H1 (cell line): ENCODE results near the gene DUSP7. TPM values are rescaled to one million over a fixed set of nuclear protein-coding genes. Genes with fewer than 3 reads are reported as not detected.

ENCODE experiments used
- CTCF ChIA-PET: fragments of 300-600 bp; sonication (Branson Sonifier 250); formaldehyde crosslinking; loops from one replicate; lab custom pipeline; 2021; ENCODE audit not compliant: partially characterized antibody; lab: Charles Lee
- POLR2A ChIA-PET: fragments of 300-600 bp; sonication (Branson Sonifier 250); formaldehyde crosslinking; loops from one replicate; lab custom pipeline; 2021; ENCODE audit warnings: inconsistent platforms; ENCODE audit not compliant: partially characterized antibody; lab: Charles Lee
- DNase-seq, 2 experiments: peaks; one replicate each; pipeline versions ENCODE4 v3.0.0 to v3.0.0-alpha.2; 2010 to 2022; ENCODE audit warnings: low spot score in 2 of 2, low read depth in 1 of 2, mixed read lengths in 1 of 2
- FAIRE-seq: peaks from 2 replicates; lab custom pipeline; 2011; peaks lifted over from hg19 to GRCh38; lab: Jason Lieb, UNC
- H2AFZ ChIP-seq: 2 replicates; pipeline ENCODE4 v1.8.1; 2012; ENCODE audit warnings: low read length, inconsistent platforms
- H2AK5ac ChIP-seq: 2 replicates; pipeline ENCODE4 v1.6.1; 2013; ENCODE audit warnings: low read depth, low read length
- H2BK120ac ChIP-seq: replicated peaks from 2 replicates; pipeline ENCODE3; 2013; ENCODE audit warnings: low read depth, low read length, inconsistent platforms
- H2BK12ac ChIP-seq: 2 replicates; pipeline ENCODE4 v1.6.1; 2013; ENCODE audit warnings: low read depth, low read length
- H2BK15ac ChIP-seq: 2 replicates; pipeline ENCODE4 v1.6.1; 2013; ENCODE audit warnings: low read length
- H2BK20ac ChIP-seq: 2 replicates; pipeline ENCODE4 v1.6.1; 2013; ENCODE audit warnings: low read length
- H2BK5ac ChIP-seq: 2 replicates; pipeline ENCODE4 v1.6.1; 2013; ENCODE audit warnings: low read depth, low read length
- H3K14ac ChIP-seq: 2 replicates; pipeline ENCODE4 v1.6.1; 2013; ENCODE audit warnings: inconsistent platforms; ENCODE audit not compliant: insufficient read length
- H3K18ac ChIP-seq: 2 replicates; pipeline ENCODE4 v1.6.1; 2013; ENCODE audit warnings: low read length; ENCODE audit errors: extremely low read depth
- H3K23ac ChIP-seq: 2 replicates; pipeline ENCODE4 v1.6.1; 2013; ENCODE audit warnings: inconsistent platforms; ENCODE audit not compliant: insufficient read length
- H3K23me2 ChIP-seq: 2 replicates; pipeline ENCODE4 v1.6.1; 2013; ENCODE audit warnings: low read depth, low read length
- H3K27ac ChIP-seq: 2 replicates; pipeline ENCODE4 v1.6.1; 2011; ENCODE audit warnings: low read depth, low read length, inconsistent platforms
- H3K27me3 ChIP-seq, 4 experiments: replicated peaks in 1 of 4; 1 replicate in 1 of 4; 2 replicates in 3 of 4; pipeline versions ENCODE4 v1.6.1 to v1.8.1; 2011 to 2013; ENCODE audit warnings: low read length in 3 of 4, mild to moderate bottlenecking in 3 of 4, inconsistent platforms in 2 of 4, mixed read lengths in 2 of 4, moderate library complexity in 1 of 4; ENCODE audit not compliant: control insufficient read depth in 3 of 4, insufficient read depth in 3 of 4; ENCODE audit errors: extremely low read depth in 1 of 4
- H3K36me3 ChIP-seq, 4 experiments: 2 replicates each; pipeline versions ENCODE4 v1.6.1 to v1.8.1; 2011 to 2013; ENCODE audit warnings: mild to moderate bottlenecking in 4 of 4, low read length in 3 of 4, moderate library complexity in 2 of 4, control low read depth in 1 of 4, inconsistent platforms in 1 of 4; ENCODE audit not compliant: insufficient read depth in 4 of 4, control insufficient read depth in 2 of 4
- H3K4ac ChIP-seq: replicated peaks from 2 replicates; pipeline ENCODE3; 2013; ENCODE audit warnings: low read length, low read depth, mixed read lengths, inconsistent platforms; ENCODE audit not compliant: insufficient read length
- H3K4me1 ChIP-seq, 4 experiments: replicated peaks in 1 of 4; 1 replicate in 1 of 4; 2 replicates in 3 of 4; pipeline versions ENCODE4 v1.6.1 to v1.8.1; 2011 to 2013; ENCODE audit warnings: low read length in 3 of 4, inconsistent platforms in 2 of 4, mixed read lengths in 1 of 4; ENCODE audit not compliant: insufficient read depth in 4 of 4, control insufficient read depth in 3 of 4
- H3K4me2 ChIP-seq, 2 experiments: 2 replicates each; pipeline versions ENCODE4 v1.6.1 to v1.8.1; 2011 to 2013; ENCODE audit warnings: low read depth in 2 of 2, low read length in 2 of 2, control low read depth in 1 of 2, inconsistent platforms in 1 of 2, mild to moderate bottlenecking in 1 of 2; ENCODE audit not compliant: insufficient read depth in 1 of 2
- H3K4me3 ChIP-seq, 4 experiments: fragments of 200-600, 300-600 bp in 1 of 4; sonication (generic), shearing (Covaris generic), sonication (Bioruptor Twin) in 1 of 4; 2 replicates each; pipeline versions ENCODE4 v1.5.1 to v1.8.1; 2011 to 2016; ENCODE audit warnings: low read length in 4 of 4, low read depth in 3 of 4, control low read depth in 2 of 4, inconsistent platforms in 2 of 4, mild to moderate bottlenecking in 2 of 4, mixed read lengths in 1 of 4, moderate library complexity in 1 of 4; ENCODE audit not compliant: insufficient read depth in 2 of 4; ENCODE audit errors: extremely low read depth in 1 of 4
- H3K56ac ChIP-seq: replicated peaks from 2 replicates; pipeline ENCODE3; 2013; ENCODE audit warnings: low read depth, mild to moderate bottlenecking, mixed read lengths, low read length, inconsistent platforms; ENCODE audit not compliant: insufficient read length
- H3K79me1 ChIP-seq: 2 replicates; pipeline ENCODE4 v1.6.1; 2013; ENCODE audit warnings: low read depth, low read length, control low read depth
- H3K79me2 ChIP-seq, 2 experiments: 2 replicates each; pipeline versions ENCODE4 v1.6.1 to v1.8.1; 2012 to 2013; ENCODE audit warnings: low read length in 2 of 2, mild to moderate bottlenecking in 2 of 2, inconsistent platforms in 1 of 2; ENCODE audit not compliant: insufficient read depth in 2 of 2, control insufficient read depth in 1 of 2
- H3K9ac ChIP-seq, 4 experiments: replicated peaks in 1 of 4; 1 replicate in 1 of 4; 2 replicates in 3 of 4; pipeline versions ENCODE4 v1.6.1 to v1.8.1; 2011 to 2013; ENCODE audit warnings: low read depth in 3 of 4, low read length in 3 of 4, control low read depth in 2 of 4, mild to moderate bottlenecking in 2 of 4, moderate library complexity in 2 of 4, inconsistent platforms in 1 of 4; ENCODE audit errors: extremely low read depth in 1 of 4
- H3K9me3 ChIP-seq, 2 experiments: 2 replicates each; pipeline versions ENCODE4 v1.6.1 to v1.8.1; 2012 to 2013; ENCODE audit warnings: mild to moderate bottlenecking in 2 of 2, moderate library complexity in 2 of 2, control low read depth in 1 of 2, inconsistent platforms in 1 of 2, low read depth in 1 of 2, low read length in 1 of 2, mixed read lengths in 1 of 2; ENCODE audit not compliant: insufficient read depth in 2 of 2
- H4K20me1 ChIP-seq, 2 experiments: replicated peaks in 1 of 2; 2 replicates each; pipeline versions ENCODE3 to v1.8.1; 2011 to 2013; ENCODE audit warnings: inconsistent platforms in 2 of 2, low read length in 2 of 2, mild to moderate bottlenecking in 1 of 2; ENCODE audit not compliant: insufficient read depth in 2 of 2, control insufficient read depth in 1 of 2
- H4K5ac ChIP-seq: 2 replicates; pipeline ENCODE4 v1.6.1; 2013; ENCODE audit warnings: low read length, low read depth, mixed read lengths, inconsistent platforms; ENCODE audit not compliant: insufficient read length
- H4K8ac ChIP-seq: 2 replicates; pipeline ENCODE4 v1.8.0; 2013; ENCODE audit warnings: mild to moderate bottlenecking, moderate library complexity, low read length, inconsistent platforms; ENCODE audit not compliant: insufficient read depth; ENCODE audit errors: extremely low read depth
- H4K91ac ChIP-seq: replicated peaks from 2 replicates; pipeline ENCODE3; 2013; ENCODE audit warnings: low read length, mixed read lengths, inconsistent platforms; ENCODE audit not compliant: insufficient read length
- FOSL1 ChIP-seq: IDR thresholded peaks from 2 replicates; pipeline ENCODE4 v1.6.1; 2011; ENCODE audit warnings: mild to moderate bottlenecking, low read depth, low read length, moderate library complexity; ENCODE audit not compliant: insufficient read depth
- JUND ChIP-seq: IDR thresholded peaks from 2 replicates; pipeline ENCODE4 v1.6.1; 2011; ENCODE audit warnings: mild to moderate bottlenecking, improper control_type of control experiment, low read length
- RNF2 ChIP-seq: fragments of 200-900, 300-1000 bp; sonication (generic); IDR thresholded peaks from 2 replicates; pipeline ENCODE4 v1.7.1; 2016; ENCODE audit warnings: borderline replicate concordance, low read depth, mild to moderate bottlenecking, antibody characterized with exemption, low read length; ENCODE audit not compliant: poor library complexity, severe bottlenecking; ENCODE audit errors: missing control alignments
- SUZ12 ChIP-seq: fragments of 200-600 bp; sonication (generic); IDR thresholded peaks from 2 replicates; pipeline ENCODE4 v1.6.1; 2012; ENCODE audit warnings: mild to moderate bottlenecking, inconsistent platforms, low read length, moderate library complexity, mixed read lengths
- TAF1 ChIP-seq: IDR thresholded peaks from 2 replicates; pipeline ENCODE4 v1.6.1; 2011; ENCODE audit warnings: mild to moderate bottlenecking, low read depth, low read length
- TEAD4 ChIP-seq: IDR thresholded peaks from 2 replicates; pipeline ENCODE4 v1.6.1; 2012; ENCODE audit warnings: low read depth, low read length, inconsistent platforms, mixed read lengths
- ZNF274 ChIP-seq: IDR thresholded peaks from 2 replicates; pipeline ENCODE4 v1.7.0; 2012; ENCODE audit warnings: low read length, borderline replicate concordance; ENCODE audit errors: extremely low read depth
- WGBS, 2 experiments: shearing (Covaris generic) in 1 of 2; methylation state at CpG; one replicate each; pipeline versions ENCODE4 v1.1.6 to v1.1.7; 2013 to 2015; ENCODE audit warnings: low lambda C conversion rate in 2 of 2, mixed read lengths in 2 of 2, inconsistent platforms in 1 of 2, low coverage in 1 of 2, missing lambda C conversion rate in 1 of 2; ENCODE audit not compliant: insufficient replicate concordance in 2 of 2, insufficient coverage in 1 of 2, insufficient read length in 1 of 2; ENCODE audit errors: extremely low coverage in 1 of 2, missing lambda C conversion rate in 1 of 2; 5-methylcytosine and 5-hydroxymethylcytosine counted together
- long read RNA-seq, 2 experiments: library from RNA in 1 of 2; library from capped mRNA in 1 of 2; stranded (forward); transcript quantifications; one replicate each; pipeline ENCODE4 v2.0.0, GENCODE V29; 2021; ENCODE audit warnings: inconsistent platforms in 1 of 2
- polyA minus RNA-seq, 3 experiments: library from RNA; depleted of rRNA, polyadenylated mRNA; stranded (reverse); fragments of >200 nt; gene quantifications; 1 replicate in 2 of 3; 2 replicates in 1 of 3; pipeline ENCODE4 v1.2.3, GENCODE V29; 2011
- polyA plus RNA-seq, 7 experiments: library from polyadenylated mRNA; depleted of rRNA in 3 of 7; stranded (reverse) in 5 of 7; unstranded in 2 of 7; fragments of >200 nt in 5 of 7; fragments of 200-250 nt in 2 of 7; gene quantifications; 1 replicate in 5 of 7; 2 replicates in 1 of 7; 4 replicates in 1 of 7; pipeline versions ENCODE4 v1.2.1 to v1.2.3, GENCODE V29; 2011 to 2013; ENCODE audit warnings: missing spikeins in 2 of 7, mixed read lengths in 2 of 7
- total RNA-seq: library from RNA; stranded (reverse); fragmentation: NEBNext Ultra II Directional; extraction: Animal tissue kit (Norgen Biotek cat#: 25700); gene quantifications from 2 replicates; pipeline ENCODE4 v1.2.1, GENCODE V29; 2021

The DUSP7 gene, protein sequence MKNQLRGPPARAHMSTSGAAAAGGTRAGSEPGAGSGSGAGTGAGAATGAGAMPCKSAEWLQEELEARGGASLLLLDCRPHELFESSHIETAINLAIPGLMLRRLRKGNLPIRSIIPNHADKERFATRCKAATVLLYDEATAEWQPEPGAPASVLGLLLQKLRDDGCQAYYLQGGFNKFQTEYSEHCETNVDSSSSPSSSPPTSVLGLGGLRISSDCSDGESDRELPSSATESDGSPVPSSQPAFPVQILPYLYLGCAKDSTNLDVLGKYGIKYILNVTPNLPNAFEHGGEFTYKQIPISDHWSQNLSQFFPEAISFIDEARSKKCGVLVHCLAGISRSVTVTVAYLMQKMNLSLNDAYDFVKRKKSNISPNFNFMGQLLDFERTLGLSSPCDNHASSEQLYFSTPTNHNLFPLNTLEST
- 19.4 and 20.5 TPM in 2 replicates for total RNA-seq
- 24.9 and 32.1 TPM in 2 replicates for polyA plus RNA-seq (2011; rRNA removed)
- polyA plus RNA-seq (2011; cell fraction: cytosol; rRNA removed) = 17.8 TPM
- polyA plus RNA-seq (2011; cell fraction: nucleus; rRNA removed) = 17.4 TPM
- polyA plus RNA-seq (2012, experiment 1 of 2) = 9.6 to 11.4 TPM (median 11.0 TPM) in 4 replicates
- 11.4 TPM for polyA plus RNA-seq (2012, experiment 2 of 2)
- 10.2 TPM for polyA plus RNA-seq (2013, experiment 1 of 2)
- polyA plus RNA-seq (2013, experiment 2 of 2) = 11.0 TPM
- polyA minus RNA-seq (2011; rRNA and poly(A)+ RNA removed) = 19.6 and 30.2 TPM in 2 replicates
- 18.8 TPM for polyA minus RNA-seq (2011; cell fraction: cytosol; rRNA and poly(A)+ RNA removed)
- polyA minus RNA-seq (2011; cell fraction: nucleus; rRNA and poly(A)+ RNA removed) = 18.1 TPM
- long read RNA-seq, experiment 1, partial matches to known transcripts = 0 of 8 reads
- long read RNA-seq, experiment 1, other reads (novel, unspliced or antisense) = 6 of 8 reads
- long read RNA-seq, experiment 2 = 0 reads

DNA sequence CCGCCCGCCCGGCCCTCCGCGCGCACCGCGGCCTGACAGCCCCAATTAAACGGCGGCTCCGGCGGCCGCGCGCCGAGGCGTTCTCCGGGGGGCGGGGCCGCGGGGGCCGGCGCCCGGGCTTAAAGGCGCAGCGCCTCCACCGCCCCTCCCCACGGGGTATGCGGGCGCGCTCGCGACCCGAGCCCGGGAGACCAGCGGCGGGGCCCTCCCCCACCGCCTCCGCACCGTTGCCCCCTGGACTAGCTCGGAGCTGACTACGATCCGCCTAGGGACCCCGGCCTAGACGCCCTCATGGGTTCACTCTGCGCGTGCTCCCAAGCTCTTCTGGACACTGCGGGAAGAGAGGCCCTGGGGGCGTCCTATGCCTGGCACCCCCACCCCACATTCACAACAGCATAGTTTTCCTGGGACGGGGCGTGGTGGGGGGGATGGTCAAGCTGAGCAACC, at the start of gene DUSP7:
Gene DUSP7 (minus strand): TSS at position 51 of the 447 bp plus-strand sequence. CDS start 205 bp downstream, outside the sequence.
- H4K20me1 ChIP-seq = peaks cover under 1 to 2% of the 10 kb centered on the region in 2 experiments
- H3K27me3 ChIP-seq = peaks cover 0 to 21% (median 11%) of the 10 kb centered on the region in 4 experiments; a peak in 6 of 7 replicates
- H2AK5ac ChIP-seq = no peak within 1 kb of the TSS
- peak within 1 kb of the TSS; percentile 63; the same call in 1 of the 2 replicates for H2AFZ ChIP-seq
- POLR2A ChIA-PET = interaction anchor here (0.6 to 4.1 kb wide), 21 partner anchors 10 to 413 kb away, joined by 3 to 60 read pairs (median 4); partner anchors contain the start of genes ACY1, POC1A and RPL29
- peak within 1 kb of the TSS; percentile 12 for H4K5ac ChIP-seq
- peaks cover 0 to 2% of the 10 kb centered on the region in 2 experiments; a peak in 1 of 4 replicates for H3K79me2 ChIP-seq
- peaks cover 0 to 29% (median 17%) of the 10 kb centered on the region in 4 experiments; a peak in 6 of 7 replicates for H3K4me1 ChIP-seq
- peak within 1 kb of the TSS in 3 of 4 experiments; percentile 29 to 67 (median 48); a peak in 5 of 7 replicates for H3K9ac ChIP-seq
- peak within 1 kb of the TSS; percentile 83 for H3K18ac ChIP-seq
- H4K8ac ChIP-seq = peak within 1 kb of the TSS; percentile 7; the same call in 1 of the 2 replicates
- H3K23ac ChIP-seq = no peak within 1 kb of the TSS
- H2BK12ac ChIP-seq = peak within 1 kb of the TSS; percentile 68; the same call in 1 of the 2 replicates
- H3K23me2 ChIP-seq = peaks cover 21% of the 10 kb centered on the region
- no peak within 1 kb of the TSS for H3K14ac ChIP-seq
- H3K9me3 ChIP-seq = no peaks in the 10 kb centered on the region
- CTCF ChIA-PET = interaction anchor here (0.9 to 33.0 kb wide), 18 partner anchors 8 to 89 kb away, joined by 3 to 984 read pairs (median 6); partner anchors contain the start of gene RPL29
- H2BK20ac ChIP-seq = no peak within 1 kb of the TSS
- H3K4me3 ChIP-seq = peak within 1 kb of the TSS; percentile 46 to 89 (median 62)
- H3K4ac ChIP-seq = peak within 1 kb of the TSS; percentile 74
- no peak within 1 kb of the TSS for H2BK5ac ChIP-seq
- peak within 1 kb of the TSS; percentile 87 for H4K91ac ChIP-seq
- H3K27ac ChIP-seq = no peak within 1 kb of the TSS
- peak within 1 kb of the TSS; percentile 77 to 100 for H3K4me2 ChIP-seq
- H3K79me1 ChIP-seq = no peaks in the 10 kb centered on the region; the same call in 1 of the 2 replicates
- H3K56ac ChIP-seq = no peak within 1 kb of the TSS
- WGBS, 2 experiments = 3% methylated on average over 17 of the region's 51 CpGs; no CpG with 5 or more reads in 1 of the 2 experiments
- H2BK15ac ChIP-seq = peak within 1 kb of the TSS; percentile 92; the same call in 1 of the 2 replicates
- no peak within 1 kb of the TSS for H2BK120ac ChIP-seq
- DNase-seq = peak in 1 of 2 experiments; percentile 76
- peaks cover 0 to under 1% (median 0%) of the 10 kb centered on the region in 4 experiments; a peak in 4 of 8 replicates for H3K36me3 ChIP-seq
- no peak for FAIRE-seq
- no peak for TF ChIP-seq RNF2
- TF ChIP-seq TEAD4 = no peak
- TF ChIP-seq TAF1 = 0 out of 2 replicates have a peak, but pooled peaks have one; percentile 26
- no peak for TF ChIP-seq FOSL1
- no peak for TF ChIP-seq SUZ12
- TF ChIP-seq ZNF274 = no peak
- no peak for TF ChIP-seq JUND
